Panc1 (cell line): ENCODE data around the gene LTA4H.

Experiments used
- POLR2AphosphoS5 ChIP-seq: IDR thresholded peaks from 2 replicates; pipeline ENCODE4 v1.6.1; 2012; ENCODE audit warnings: mild to moderate bottlenecking, low read depth, low read length, moderate library complexity
- SIN3A ChIP-seq: IDR thresholded peaks from 2 replicates; pipeline ENCODE4 v1.6.1; 2012; ENCODE audit warnings: low read depth, mild to moderate bottlenecking, low read length, moderate library complexity, borderline replicate concordance; ENCODE audit not compliant: insufficient read depth
- TF ChIP-seq, protein P1 (sequence below): fragments of 450-650 bp; IDR thresholded peaks from 2 replicates; pipeline ENCODE4 v1.5.1; 2017; ENCODE audit warnings: mild to moderate bottlenecking
- TF ChIP-seq, protein P2 (sequence below), 2 experiments: IDR thresholded peaks; 2 replicates each; pipeline ENCODE4 v1.6.1; 2011 to 2012; ENCODE audit warnings: low read depth in 2 of 2, control low read depth in 1 of 2, low read length in 1 of 2, mild to moderate bottlenecking in 1 of 2, moderate library complexity in 1 of 2; ENCODE audit not compliant: insufficient read depth in 1 of 2

DNA sequence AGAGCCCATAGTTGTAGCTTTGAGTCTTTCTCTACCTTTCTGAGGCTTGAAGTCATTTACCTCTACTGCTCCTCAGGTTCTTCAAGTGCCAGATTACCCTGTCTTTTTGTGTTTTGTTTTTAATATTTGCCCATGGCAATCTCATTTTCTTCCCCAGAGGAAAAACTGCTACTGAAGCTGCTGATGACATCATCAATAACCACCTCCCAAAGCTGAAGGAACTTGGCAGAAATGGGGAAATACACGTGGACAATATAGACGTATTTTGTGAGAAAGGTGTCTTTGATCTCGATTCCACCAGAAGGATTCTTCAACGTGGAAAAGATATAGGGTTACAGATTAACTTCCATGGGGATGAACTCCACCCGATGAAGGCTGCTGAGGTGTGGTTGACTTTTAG lies 75.1 kb downstream of the LTA4H start:
- TF ChIP-seq, protein P1, sequence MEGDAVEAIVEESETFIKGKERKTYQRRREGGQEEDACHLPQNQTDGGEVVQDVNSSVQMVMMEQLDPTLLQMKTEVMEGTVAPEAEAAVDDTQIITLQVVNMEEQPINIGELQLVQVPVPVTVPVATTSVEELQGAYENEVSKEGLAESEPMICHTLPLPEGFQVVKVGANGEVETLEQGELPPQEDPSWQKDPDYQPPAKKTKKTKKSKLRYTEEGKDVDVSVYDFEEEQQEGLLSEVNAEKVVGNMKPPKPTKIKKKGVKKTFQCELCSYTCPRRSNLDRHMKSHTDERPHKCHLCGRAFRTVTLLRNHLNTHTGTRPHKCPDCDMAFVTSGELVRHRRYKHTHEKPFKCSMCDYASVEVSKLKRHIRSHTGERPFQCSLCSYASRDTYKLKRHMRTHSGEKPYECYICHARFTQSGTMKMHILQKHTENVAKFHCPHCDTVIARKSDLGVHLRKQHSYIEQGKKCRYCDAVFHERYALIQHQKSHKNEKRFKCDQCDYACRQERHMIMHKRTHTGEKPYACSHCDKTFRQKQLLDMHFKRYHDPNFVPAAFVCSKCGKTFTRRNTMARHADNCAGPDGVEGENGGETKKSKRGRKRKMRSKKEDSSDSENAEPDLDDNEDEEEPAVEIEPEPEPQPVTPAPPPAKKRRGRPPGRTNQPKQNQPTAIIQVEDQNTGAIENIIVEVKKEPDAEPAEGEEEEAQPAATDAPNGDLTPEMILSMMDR: no peak
- no peak for TF ChIP-seq SIN3A
- TF ChIP-seq POLR2AphosphoS5: no peak
- TF ChIP-seq, protein P2, sequence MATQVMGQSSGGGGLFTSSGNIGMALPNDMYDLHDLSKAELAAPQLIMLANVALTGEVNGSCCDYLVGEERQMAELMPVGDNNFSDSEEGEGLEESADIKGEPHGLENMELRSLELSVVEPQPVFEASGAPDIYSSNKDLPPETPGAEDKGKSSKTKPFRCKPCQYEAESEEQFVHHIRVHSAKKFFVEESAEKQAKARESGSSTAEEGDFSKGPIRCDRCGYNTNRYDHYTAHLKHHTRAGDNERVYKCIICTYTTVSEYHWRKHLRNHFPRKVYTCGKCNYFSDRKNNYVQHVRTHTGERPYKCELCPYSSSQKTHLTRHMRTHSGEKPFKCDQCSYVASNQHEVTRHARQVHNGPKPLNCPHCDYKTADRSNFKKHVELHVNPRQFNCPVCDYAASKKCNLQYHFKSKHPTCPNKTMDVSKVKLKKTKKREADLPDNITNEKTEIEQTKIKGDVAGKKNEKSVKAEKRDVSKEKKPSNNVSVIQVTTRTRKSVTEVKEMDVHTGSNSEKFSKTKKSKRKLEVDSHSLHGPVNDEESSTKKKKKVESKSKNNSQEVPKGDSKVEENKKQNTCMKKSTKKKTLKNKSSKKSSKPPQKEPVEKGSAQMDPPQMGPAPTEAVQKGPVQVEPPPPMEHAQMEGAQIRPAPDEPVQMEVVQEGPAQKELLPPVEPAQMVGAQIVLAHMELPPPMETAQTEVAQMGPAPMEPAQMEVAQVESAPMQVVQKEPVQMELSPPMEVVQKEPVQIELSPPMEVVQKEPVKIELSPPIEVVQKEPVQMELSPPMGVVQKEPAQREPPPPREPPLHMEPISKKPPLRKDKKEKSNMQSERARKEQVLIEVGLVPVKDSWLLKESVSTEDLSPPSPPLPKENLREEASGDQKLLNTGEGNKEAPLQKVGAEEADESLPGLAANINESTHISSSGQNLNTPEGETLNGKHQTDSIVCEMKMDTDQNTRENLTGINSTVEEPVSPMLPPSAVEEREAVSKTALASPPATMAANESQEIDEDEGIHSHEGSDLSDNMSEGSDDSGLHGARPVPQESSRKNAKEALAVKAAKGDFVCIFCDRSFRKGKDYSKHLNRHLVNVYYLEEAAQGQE (IDR thresholded peaks at IDR 0.05; ENCODE audit: insufficient read depth in 1 of 2, low read depth in 2 of 2, low read length in 1 of 2): no peak
